Midbrain (tissue), 1 donor: ENCODE results near the gene SYNE1.
"Not testable (repeated sequence)": the region's sequence is repeated elsewhere in the genome, so short reads cannot be mapped to it uniquely, and the experiment has no call there.

ENCODE experiments used
- DNase-seq: peaks from one replicate; lab custom pipeline; 2025; lab: John Stamatoyannopoulos, UW

The SYNE1 gene

DNA sequence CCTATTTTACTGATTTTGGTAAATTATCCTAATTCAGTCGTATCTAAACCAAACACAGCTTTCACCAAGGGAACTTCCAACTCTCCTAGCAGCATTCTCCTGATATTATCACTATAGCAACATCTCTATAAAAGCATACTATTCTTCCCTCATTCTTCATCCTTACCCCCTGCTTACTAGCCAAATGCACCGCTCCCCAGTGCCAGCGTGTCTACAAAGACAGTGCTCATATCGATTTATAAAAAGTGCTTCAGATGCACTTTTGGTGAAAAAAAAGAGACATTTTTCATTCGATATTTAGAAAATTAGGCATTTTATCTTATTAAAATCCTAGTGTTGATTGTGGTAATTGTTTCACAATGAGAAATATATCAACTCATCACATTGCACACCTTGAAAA lies 74.0 kb downstream of the SYNE1 start:
- DNase-seq, result no peak

DNA sequence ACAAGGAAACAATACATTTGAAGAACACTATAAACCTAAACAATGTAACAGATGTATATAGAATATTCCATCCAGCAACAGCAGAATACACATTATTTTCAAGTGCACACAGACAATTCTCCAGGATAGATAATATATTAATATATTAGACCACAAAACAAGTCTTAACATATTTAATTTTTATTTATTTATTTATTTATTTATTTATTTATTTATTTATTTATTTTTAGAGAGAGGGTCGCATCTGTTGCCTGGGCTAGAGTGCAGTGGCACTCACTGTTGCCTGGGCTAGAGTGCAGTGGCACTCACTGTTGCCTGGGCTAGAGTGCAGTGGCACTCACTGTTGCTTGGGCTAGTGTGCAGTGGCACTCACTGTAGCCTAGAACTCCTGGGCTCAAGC lies 78.4 kb downstream of the SYNE1 start:
- DNase-seq, result not testable (repeated sequence)

DNA sequence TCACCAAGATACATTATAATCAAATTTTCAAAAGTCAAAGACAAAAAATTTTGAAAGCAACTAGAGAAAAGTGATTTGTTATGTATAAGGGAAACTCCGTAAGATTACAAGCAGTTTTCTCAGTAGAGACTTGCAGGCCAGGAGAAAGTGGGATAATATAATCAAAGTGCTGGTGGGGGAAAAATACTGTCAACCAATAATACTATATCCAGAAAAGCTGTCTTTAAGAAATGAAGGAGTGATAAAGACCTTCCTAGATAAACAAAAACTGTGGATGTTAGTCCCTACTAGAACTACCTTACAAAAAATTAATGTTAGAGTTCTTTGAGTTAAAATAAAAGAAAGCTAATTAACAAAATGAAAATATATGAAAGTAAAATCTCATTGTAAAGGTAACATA lies 79.7 kb downstream of the SYNE1 start:
- no peak for DNase-seq

DNA sequence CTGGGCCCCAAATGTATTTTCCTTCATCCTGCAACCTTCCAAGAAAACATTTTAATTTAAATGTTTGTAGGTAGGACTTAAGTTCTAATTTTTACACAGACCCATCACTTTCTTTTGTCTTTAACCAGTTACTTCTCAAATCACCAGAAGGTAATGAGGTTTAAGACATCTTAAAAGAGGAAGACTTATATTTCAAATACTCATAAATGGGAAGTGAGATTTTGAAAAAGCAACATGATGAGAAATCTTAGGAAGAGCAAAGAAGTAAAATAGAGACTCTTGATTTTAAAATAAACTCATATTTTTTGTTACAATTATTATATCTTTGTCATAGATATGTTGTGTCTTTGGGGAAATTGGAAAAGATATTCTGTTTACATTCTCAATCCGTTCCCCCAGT lies 82.3 kb downstream of the SYNE1 start:
- DNase-seq, result no peak

DNA sequence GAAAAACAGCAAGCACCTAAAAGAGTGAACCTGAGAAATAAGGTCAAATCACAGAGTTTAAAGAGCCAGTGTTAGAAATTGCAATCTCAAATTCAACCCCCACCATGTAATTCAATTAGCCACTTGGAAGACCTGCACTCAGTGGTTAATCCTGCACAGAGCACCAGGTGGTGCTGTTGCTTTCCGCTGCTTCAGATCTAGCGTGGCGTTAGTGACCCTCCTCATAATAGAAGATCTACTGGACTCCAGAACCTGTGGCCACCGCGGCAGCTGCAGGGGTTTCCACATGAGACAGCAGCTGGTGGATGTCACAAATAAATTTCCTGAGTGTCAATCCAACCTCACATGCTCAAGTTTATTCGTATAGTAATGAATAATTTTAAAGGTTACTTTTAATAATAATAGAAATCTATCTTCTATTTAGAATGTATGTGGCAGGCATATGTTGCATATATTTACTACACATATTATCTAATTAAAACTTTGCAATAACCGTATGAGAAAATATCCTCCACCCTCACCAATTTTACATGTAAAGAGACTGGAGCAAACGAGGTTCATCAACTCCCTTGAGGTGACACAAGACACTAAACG lies 84.4 kb downstream of the SYNE1 start:
- peak; percentile 53 for DNase-seq

DNA sequence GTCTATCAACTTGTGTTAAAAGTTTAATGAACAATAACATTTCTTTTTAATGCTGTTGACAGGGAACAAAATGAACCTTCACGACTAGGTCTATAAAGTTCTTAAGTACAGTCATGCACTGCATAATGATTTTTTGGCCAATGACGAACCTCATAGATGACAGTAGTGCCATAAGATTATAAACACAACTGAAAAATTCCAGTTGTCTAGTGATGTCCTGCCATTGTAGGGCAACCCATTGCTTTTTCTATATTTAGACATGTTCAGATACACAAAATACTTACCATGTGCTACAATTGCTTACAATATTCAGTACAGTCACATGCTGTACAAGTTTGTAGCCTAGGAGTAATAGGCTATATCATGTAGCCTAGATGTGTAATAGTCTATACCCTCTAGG lies 93.6 kb downstream of the SYNE1 start:
- no peak for DNase-seq

DNA sequence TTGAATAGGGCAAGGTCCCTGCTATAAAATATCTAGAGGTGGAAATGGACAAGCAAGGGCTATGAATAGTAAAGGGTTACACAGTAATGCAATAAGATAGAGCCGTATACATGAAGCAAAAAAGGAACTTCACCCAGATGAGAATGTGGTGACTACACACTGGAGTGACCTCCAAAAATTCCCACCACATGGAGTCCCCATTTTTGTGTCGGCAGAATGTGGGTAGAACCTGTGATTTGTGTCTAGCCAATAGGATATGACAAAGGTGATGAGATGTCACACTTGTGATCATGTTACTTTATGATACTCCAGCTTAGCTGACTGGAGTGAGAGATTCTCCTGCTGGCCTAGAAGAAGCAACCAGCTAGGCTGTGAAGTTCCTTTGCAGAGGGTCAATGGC lies 96.8 kb downstream of the SYNE1 start:
- DNase-seq, result no peak

DNA sequence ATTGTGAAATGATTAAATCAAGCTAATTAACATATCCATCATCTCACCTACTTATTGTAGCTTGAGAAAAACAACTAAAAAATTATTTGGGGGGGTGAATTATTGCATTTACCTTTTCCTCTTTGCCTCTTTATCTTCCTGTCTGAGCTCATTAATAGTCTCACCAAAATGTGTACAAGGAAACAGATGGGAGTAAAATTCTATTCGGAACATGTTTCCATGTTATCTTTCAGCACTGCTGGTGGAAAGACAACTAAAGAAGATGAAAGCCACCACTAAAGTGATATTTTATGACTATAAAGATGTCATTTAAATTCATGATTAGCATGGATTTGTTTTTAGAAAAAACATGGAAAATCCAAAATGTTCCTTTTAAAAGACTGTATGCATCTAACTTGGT lies 102.6 kb downstream of the SYNE1 start:
- DNase-seq, result no peak

DNA sequence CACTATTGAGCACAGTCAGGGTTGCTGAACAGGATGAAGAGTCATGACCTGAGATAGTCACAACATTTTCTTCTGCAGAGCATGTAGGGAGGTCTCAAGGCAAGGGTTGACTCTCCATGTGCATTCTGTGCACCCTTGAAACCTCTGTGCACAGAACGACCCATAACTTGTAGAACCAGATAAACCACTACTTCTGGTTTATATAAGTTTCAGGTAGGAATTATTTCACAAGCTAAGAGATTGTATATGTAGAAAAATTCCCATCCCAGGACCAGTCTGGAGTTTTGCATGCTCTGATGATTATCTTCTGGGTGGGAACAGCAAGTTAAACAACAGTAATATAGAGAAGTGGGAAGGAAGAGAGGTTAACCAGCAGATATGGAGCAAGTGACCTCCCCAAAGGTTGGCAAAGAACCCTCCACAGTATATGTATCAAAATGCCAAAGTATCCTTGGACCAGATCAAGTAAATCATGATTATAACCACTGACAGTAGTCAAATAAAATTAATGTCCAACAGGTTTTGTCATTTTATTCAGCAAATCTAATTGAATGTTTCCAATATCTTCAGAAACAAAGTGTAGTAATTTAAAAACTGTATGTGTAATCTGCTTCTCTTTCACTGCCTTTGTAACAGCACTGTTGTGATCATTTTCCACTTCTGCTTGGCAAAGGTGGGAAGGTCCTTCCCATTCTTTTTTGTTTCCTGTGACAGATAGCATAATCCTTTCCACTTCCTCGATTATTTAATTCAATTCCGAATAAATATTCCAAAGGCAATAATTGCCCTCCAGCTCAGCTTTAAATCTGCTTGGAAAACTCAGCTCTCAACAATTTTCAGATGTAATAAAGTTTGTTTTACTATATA lies 104.4 kb downstream of the SYNE1 start:
- no peak for DNase-seq

DNA sequence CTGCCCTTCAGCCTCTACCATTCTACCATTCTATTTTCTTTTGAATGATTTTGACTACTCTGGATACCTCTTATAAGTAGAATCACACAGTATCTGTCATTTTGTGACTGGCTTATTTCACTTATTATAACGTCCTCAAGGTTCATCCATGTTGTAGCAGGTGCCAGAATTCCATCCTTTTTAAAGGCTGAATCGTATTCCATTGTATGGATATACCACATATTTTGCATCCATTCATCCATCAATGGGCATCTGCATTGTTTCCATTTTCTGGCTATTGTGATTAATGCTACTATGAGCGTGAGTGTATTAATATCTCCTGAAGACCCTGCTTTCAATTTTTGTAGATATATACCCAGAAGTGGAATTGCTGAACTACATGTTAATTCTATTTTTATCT lies 105.5 kb downstream of the SYNE1 start:
- no peak for DNase-seq

DNA sequence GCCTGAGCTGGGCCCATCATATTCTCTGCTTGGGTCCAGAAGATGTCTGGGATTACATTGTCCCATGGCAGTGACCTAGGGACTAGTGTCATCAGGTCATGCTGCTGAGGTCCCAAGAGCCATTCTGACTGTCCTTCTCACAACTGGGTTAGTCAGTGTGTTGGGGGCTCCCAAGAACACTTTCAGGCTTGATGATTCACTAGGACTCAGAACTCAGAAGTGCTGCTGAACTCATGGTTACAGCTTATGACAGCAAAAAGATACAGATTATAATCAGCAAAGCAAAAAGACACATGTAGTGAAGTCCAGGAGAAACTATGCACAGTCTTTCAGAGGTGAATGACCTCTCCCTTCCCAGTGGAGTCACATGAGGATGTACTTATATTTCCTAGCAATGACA lies 107.8 kb downstream of the SYNE1 start:
- DNase-seq, result no peak

DNA sequence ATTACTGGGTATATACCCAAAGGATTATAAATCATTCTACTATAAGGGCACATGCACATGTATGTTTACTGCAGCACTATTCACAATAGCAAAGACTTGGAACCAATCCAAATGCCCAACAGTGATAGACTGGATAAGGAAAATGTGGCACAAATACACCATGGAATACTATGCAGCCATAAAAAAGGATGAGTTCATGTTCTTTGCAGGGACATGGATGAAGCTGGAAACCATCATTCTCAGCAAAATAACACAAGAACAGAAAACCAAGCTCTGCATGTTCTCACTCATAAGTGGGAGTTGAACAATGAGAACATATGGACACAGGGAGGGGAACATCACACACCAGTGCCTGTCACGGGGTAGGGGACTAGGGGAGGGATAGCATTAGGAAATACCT lies 123.0 kb downstream of the SYNE1 start:
- DNase-seq, result not testable (repeated sequence)

DNA sequence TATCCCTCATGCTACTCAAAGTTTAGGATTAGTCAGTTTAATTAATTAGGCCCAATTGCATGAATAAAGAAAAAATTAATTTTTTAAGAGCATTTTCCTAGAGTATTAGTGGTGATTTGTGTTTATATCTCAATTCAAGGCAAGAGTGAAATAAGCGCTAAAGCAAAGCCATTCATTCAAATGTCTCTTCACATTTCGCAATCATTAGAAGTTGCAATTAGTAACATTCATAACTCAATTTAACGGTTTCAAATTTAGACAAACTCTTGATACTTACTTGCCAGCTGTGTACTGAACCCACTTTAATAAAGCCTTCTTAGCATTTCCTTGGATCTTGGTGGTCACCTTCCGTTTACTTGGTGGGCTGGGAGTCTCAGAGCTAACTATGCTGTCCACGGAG lies 127.2 kb downstream of the SYNE1 start:
- DNase-seq, result no peak

DNA sequence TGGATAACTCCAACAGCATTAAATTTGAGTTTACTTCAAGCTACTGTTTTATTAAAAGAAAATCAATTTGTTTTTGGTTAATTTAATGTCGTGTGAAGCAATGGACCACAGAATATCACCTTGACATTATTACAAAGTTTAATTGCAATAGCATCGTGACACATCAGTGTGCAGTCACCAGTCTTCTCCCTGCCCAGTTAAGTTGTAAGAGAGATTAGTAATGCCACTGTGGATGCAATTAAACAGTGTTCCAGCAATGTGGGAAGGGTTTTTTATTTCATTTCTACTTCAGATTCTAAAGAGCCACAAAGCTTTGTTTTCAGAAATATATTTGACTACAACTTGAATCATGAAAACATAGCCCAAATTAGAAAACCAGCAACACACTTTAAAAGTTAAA lies 128.7 kb downstream of the SYNE1 start:
- DNase-seq, result no peak

DNA sequence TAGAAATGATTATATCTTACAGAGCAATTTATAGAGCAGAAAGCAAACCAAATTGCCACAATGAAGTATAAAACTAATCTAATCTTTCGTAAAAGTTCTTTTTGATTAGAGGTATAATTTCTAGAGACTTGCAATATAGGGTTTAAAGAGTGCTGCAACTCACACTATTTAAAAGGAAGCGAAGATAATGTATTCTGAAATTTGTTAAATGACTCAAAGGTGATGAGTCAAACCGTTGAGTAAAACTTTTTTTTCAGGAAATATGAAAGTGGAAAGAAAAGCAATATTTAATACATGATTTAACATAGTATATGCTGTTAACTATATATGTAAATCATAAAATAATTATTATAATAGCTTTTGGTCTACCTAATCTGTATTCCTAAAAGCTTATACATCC lies 133.6 kb downstream of the SYNE1 start:
- no peak for DNase-seq

DNA sequence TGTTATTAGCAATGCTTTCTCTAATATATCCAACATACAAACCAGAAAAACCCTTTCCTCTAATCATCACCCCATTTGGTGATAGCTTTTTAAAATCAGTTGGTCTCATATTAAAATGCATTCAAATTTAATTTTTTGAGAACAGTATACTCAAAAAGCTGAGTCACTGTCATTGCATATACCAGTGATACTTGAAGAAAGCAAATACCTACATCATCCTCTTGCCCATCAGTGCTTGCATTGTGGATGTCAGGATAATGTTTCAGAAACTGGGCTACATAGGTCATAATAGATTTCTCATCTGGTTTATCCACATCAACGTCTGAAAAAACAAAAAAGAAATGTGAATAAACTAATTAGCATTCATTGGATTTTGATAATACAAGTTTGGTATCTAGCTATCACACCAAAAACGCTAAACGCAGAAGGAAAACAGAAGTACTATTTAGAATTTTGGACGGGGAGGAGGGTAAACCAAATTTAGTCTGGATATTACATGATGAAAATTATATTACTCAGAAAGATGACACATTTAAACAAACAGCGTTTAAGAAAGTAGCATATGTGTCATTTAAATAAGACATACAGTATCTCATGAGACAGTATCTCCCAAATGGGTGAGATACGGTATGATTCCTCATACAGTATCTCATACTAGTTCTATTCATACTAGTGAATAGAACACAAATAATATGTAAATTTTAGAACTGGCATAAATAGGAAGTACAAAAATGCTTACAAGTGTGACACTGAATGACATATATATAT lies 134.6 kb downstream of the SYNE1 start:
- no peak for DNase-seq

DNA sequence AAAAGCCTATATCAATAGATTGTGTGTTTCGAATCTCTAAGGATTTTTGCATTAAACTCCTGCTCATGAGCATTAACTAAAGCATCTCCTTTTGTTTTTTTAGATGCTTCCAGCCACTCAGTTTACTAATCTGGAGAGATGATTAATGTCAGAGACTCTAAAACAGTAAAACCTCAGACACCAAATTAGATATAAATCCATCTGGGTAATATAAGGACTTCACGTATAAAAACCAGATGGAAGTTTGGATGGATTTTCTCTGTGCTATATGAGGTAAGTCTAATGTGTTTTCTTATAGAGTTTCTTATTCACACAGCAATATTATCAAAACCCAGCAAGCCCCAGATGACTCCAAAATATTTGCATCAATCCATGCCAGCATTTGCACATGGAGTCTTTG lies 137.2 kb downstream of the SYNE1 start:
- DNase-seq, result no peak

DNA sequence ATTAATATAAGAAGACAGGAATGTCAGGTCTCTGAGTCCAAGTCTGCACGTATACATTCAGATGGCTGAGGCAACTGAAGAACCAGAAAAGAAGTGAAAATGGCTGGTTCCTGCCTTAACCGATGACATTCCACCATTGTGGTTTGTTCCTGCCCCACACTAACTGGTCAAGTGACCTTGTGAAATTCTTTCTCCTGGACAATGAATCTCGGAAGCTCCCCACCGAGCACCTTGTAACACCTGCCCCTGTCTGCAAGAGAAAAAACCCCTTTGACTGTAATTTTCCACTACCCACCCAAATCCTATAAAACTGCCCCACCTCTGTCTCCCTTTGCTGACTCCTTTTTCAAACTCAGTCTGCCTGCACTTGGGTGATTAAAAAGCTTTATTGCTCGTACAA lies 140.4 kb downstream of the SYNE1 start:
- DNase-seq, result no peak

DNA sequence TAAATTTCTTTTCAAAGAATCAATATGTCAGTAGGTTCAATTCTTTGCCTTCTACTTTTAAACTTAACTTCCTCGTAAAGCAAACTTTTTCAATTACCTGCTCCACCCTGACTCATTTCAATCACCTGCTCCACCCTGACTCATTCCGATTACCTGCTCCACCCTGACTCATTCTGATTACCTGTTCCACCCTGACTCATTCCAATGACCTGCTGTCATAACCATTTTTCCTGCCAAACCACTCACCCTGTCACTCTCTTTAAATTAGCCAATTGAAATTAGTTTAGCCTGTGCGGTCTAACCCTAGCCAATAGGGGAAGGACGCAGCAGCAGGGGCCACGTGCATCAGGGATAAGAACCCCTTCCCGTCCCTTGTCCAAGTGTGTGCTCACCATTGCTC lies 141.7 kb downstream of the SYNE1 start:
- DNase-seq, result not testable (repeated sequence)

DNA sequence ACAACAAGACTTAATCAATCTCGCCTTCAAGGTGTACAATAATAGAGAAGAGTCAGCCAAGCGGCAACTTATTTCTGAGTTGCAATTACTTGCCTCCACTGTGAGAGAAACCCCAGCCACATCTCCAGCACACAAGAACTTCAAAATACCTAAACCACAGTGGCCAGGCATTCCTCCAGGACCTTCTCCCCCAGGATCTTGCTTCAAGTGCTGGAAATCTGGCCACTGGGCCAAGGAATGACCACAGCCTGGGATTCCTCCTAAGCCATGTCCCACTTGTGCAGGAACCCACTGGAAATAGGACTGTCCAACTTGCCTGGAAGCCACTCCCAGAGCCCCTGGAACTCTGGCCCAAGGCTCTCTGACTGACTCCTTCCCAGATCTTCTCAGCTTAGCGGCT lies 144.9 kb downstream of the SYNE1 start:
- DNase-seq, result not testable (repeated sequence)

DNA sequence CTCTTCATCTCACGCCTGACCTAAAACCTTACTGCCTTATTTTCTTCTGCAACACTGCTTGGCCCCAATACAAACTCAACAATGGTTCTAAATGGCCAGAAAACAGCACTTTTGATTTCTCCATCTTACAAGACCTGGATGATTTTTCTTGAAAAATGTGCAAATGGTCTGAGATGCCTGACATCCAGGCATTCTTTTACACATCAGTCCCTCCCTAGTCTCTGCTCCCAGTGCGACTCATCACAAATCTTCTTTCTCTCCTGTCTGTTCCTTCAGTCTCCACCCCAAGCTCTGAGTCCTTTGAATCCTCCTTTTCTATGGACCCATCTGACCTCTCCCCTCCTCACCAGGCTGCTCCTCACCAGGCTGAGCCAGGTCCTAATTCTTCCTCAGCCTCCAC lies 145.7 kb downstream of the SYNE1 start:
- not testable (repeated sequence) for DNase-seq

DNA sequence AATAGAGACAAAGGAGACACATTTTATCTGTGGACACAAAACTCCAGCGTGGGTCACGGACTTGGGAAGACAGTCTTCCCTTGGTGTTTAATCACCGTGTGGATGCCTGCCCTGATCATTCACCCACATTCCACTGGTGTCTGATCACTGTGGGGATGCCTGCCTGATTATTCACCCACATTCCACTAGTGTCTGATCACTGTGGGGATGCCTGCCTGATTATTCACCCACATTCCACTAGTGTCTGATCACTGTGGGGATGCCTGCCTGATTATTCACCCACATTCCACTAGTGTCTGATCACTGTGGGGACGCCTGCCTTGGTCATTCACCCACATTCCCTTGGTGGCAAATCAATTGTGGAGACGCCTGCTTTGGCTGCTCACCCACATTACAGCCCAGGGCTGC lies 146.2 kb downstream of the SYNE1 start:
- DNase-seq, result not testable (repeated sequence)

DNA sequence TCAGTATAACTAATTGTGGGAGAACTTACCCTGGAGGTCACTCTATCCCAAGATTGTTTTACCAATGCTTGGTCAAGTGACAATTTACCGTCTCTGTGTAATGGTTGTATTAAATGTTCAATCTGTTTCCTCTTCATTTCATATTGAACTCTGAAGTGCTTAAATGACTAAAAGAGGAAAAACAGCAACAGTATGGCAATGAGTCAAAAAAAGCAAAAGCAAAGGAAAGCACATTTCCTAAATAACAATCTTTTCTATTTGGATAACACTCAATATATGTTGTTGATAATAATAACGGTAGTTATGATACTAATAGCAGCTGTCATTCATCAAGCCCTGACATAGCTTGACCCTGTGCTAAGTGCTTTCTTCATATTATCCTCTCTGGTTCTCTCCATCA lies 152.4 kb downstream of the SYNE1 start:
- no peak for DNase-seq
